Astrocyte (in vitro differentiated cells and primary cell): ENCODE measurements around the gene ADAP1. TPM values are rescaled to one million over a fixed set of nuclear protein-coding genes. Genes with fewer than 3 reads are reported as not detected.

Experiments used
- DNase-seq: peaks from one replicate; pipeline ENCODE4 v3.0.0-alpha.2; 2010; ENCODE audit warnings: low read depth
- FAIRE-seq: peaks from 2 replicates; lab custom pipeline; 2011; peaks lifted over from hg19 to GRCh38; lab: Jason Lieb, UNC
- H2AFZ ChIP-seq: 2 replicates; pipeline ENCODE4 v1.6.0; 2012; ENCODE audit warnings: low read depth, low read length, inconsistent platforms
- H3K27ac ChIP-seq: 2 replicates; pipeline ENCODE4 v1.5.1; 2011; ENCODE audit warnings: low read depth, low read length, inconsistent platforms
- H3K27me3 ChIP-seq: 2 replicates; pipeline ENCODE4 v1.6.0; 2011; ENCODE audit warnings: low read length, inconsistent platforms; ENCODE audit not compliant: insufficient read depth
- H3K36me3 ChIP-seq: 2 replicates; pipeline ENCODE4 v1.5.1; 2011; ENCODE audit warnings: low read length, inconsistent platforms; ENCODE audit not compliant: insufficient read depth
- H3K4me1 ChIP-seq: 2 replicates; pipeline ENCODE4 v1.5.1; 2011; ENCODE audit warnings: low read length, inconsistent platforms; ENCODE audit not compliant: insufficient read depth
- H3K4me2 ChIP-seq: 2 replicates; pipeline ENCODE4 v1.6.0; 2012; ENCODE audit warnings: low read length, inconsistent platforms
- H3K4me3 ChIP-seq: 2 replicates; pipeline ENCODE4 v1.5.1; 2011; ENCODE audit warnings: low read depth, mild to moderate bottlenecking, low read length, inconsistent platforms; ENCODE audit not compliant: insufficient read depth
- H3K79me2 ChIP-seq: 2 replicates; pipeline ENCODE4 v1.6.0; 2012; ENCODE audit warnings: mild to moderate bottlenecking, low read length, inconsistent platforms; ENCODE audit not compliant: insufficient read depth
- H3K9ac ChIP-seq: 2 replicates; pipeline ENCODE4 v1.6.0; 2012; ENCODE audit warnings: mild to moderate bottlenecking, low read length, inconsistent platforms
- H3K9me3 ChIP-seq: 2 replicates; pipeline ENCODE4 v1.5.1; 2012; ENCODE audit warnings: low read depth, mild to moderate bottlenecking, low read length, inconsistent platforms; ENCODE audit not compliant: insufficient read depth
- H4K20me1 ChIP-seq: 2 replicates; pipeline ENCODE4 v1.6.0; 2012; ENCODE audit warnings: low read length, inconsistent platforms; ENCODE audit not compliant: insufficient read depth
- H3K27ac Mint-ChIP-seq: one replicate; pipeline ENCODE4 v1.8.0; 2021; ENCODE audit warnings: mild to moderate bottlenecking, mixed read lengths; ENCODE audit not compliant: unreplicated experiment
- H3K27me3 Mint-ChIP-seq: one replicate; pipeline ENCODE4 v1.8.0; 2021; ENCODE audit warnings: low read depth, mixed read lengths; ENCODE audit not compliant: unreplicated experiment
- H3K36me3 Mint-ChIP-seq: one replicate; pipeline ENCODE4 v1.8.0; 2021; ENCODE audit warnings: low read depth, mixed read lengths; ENCODE audit not compliant: unreplicated experiment
- H3K4me1 Mint-ChIP-seq: one replicate; pipeline ENCODE4 v1.8.0; 2021; ENCODE audit warnings: low read depth, mixed read lengths; ENCODE audit not compliant: unreplicated experiment
- H3K4me3 Mint-ChIP-seq: one replicate; pipeline ENCODE4 v1.8.0; 2021; ENCODE audit warnings: mild to moderate bottlenecking, moderate library complexity, mixed read lengths; ENCODE audit not compliant: unreplicated experiment
- H3K9me3 Mint-ChIP-seq: one replicate; pipeline ENCODE4 v1.8.0; 2021; ENCODE audit warnings: mild to moderate bottlenecking, mixed read lengths; ENCODE audit not compliant: unreplicated experiment
- EZH2 ChIP-seq: IDR thresholded peaks from 2 replicates; pipeline ENCODE4 v1.6.1; 2012; ENCODE audit warnings: mild to moderate bottlenecking, low read length, inconsistent platforms; ENCODE audit not compliant: insufficient read depth
- total RNA-seq: library from RNA; stranded (reverse); gene quantifications from 2 replicates; pipeline ENCODE4 v1.2.1, GENCODE V29; 2021
- TF ChIP-seq, protein P1 (sequence below): IDR thresholded peaks from 2 replicates; pipeline ENCODE4 v1.5.1; 2011; ENCODE audit warnings: low read depth, mild to moderate bottlenecking, inconsistent platforms, low read length, moderate library complexity; ENCODE audit not compliant: insufficient read depth

ADAP1 gene
- total RNA-seq, 1 donor from 2014 or later, result 4.8 TPM

DNA sequence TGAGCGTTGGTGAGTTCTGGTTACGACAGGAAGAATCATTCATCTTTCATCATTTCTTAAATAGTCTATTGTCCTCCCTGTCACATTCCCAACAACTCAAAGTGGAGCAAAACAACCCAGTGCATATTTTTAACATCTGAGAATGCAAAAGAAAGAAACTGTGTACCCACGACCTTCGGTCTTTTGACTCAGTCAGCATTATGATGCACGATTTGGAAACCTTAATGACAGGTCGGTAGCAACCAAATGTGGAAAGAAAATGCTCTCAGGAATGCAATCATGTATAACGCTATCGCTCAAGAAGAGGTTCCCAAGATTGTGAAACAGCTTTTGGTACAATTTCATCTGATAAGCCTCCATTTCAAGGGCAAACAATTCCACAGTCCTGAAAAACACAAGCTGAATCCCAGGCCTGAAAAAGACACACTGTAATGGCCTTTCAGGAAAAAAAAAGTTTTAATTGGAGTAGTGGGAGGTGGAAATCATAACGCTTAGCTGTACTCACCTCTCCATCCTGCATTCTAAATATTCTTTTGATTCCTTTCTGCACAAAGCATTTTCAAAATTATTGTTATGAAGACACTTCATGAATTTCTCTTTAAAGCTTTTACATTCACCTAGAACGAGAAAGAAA lies 18.3 kb upstream of the ADAP1 start:
- H4K20me1 ChIP-seq, result peaks cover 59% of the 10 kb centered on the region
- H3K36me3 Mint-ChIP-seq, result peaks cover 10% of the 10 kb centered on the region

DNA sequence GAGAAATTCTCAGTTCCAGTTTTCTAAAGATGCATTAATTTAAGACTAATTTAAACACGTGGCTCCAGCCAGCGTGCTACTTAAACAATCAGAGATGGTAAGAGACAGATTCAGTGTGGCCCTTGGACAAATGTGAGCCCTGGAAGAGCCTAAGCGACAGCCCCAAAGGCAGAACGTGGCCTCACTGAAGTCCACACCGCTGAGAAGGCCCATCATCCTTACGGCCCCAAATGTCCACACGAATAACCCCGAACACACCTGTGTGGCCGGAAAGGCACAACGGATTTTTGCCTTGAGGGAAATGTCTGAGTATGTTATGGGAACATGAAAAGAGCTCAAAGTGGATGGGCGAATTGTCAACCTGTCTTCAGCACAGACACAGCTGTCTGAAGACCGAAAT lies 17.6 kb upstream of the ADAP1 start:
- no peak overlapping the region for H3K27ac Mint-ChIP-seq
- Histone ChIP-seq H3K4me2 (no peak overlapping the region), H3K27me3 (no peaks in the 10 kb centered on the region), H2AFZ (no peak overlapping the region), H3K9me3 (no peaks in the 10 kb centered on the region), H3K36me3 (peaks cover 24% of the 10 kb centered on the region), H3K27ac (no peak overlapping the region), H3K4me3 (no peak overlapping the region), H3K4me1 (peaks cover 8% of the 10 kb centered on the region), H3K9ac (no peak overlapping the region), H3K79me2 (peaks cover 60% of the 10 kb centered on the region), H4K20me1 (peaks cover 62% of the 10 kb centered on the region)
- FAIRE-seq (no peak), DNase-seq (no peak)
- H3K9me3 Mint-ChIP-seq, result no peaks in the 10 kb centered on the region
- no peak overlapping the region for H3K4me3 Mint-ChIP-seq
- no peaks in the 10 kb centered on the region for H3K27me3 Mint-ChIP-seq
- no peaks in the 10 kb centered on the region for H3K4me1 Mint-ChIP-seq
- peaks cover 11% of the 10 kb centered on the region for H3K36me3 Mint-ChIP-seq
- TF ChIP-seq EZH2, result no peak
- TF ChIP-seq, protein P1, sequence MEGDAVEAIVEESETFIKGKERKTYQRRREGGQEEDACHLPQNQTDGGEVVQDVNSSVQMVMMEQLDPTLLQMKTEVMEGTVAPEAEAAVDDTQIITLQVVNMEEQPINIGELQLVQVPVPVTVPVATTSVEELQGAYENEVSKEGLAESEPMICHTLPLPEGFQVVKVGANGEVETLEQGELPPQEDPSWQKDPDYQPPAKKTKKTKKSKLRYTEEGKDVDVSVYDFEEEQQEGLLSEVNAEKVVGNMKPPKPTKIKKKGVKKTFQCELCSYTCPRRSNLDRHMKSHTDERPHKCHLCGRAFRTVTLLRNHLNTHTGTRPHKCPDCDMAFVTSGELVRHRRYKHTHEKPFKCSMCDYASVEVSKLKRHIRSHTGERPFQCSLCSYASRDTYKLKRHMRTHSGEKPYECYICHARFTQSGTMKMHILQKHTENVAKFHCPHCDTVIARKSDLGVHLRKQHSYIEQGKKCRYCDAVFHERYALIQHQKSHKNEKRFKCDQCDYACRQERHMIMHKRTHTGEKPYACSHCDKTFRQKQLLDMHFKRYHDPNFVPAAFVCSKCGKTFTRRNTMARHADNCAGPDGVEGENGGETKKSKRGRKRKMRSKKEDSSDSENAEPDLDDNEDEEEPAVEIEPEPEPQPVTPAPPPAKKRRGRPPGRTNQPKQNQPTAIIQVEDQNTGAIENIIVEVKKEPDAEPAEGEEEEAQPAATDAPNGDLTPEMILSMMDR, result no peak

More for the DNA sequence above, 18.3 kb upstream of the ADAP1 start:
- Mint-ChIP-seq H3K27ac (no peak overlapping the region), H3K27me3 (no peaks in the 10 kb centered on the region), H3K4me1 (peaks cover 6% of the 10 kb centered on the region), H3K4me3 (peak overlapping the region; percentile 96), H3K9me3 (no peaks in the 10 kb centered on the region)
- no peak for DNase-seq
- TF ChIP-seq, protein P1, result no peak
- no peak for TF ChIP-seq EZH2
- FAIRE-seq, result no peak
- Histone ChIP-seq H3K4me2 (no peak overlapping the region), H3K79me2 (peaks cover 60% of the 10 kb centered on the region), H3K9ac (no peak overlapping the region), H3K4me1 (peaks cover 8% of the 10 kb centered on the region), H3K27me3 (no peaks in the 10 kb centered on the region), H3K4me3 (no peak overlapping the region), H3K9me3 (no peaks in the 10 kb centered on the region), H2AFZ (no peak overlapping the region), H3K36me3 (peaks cover 24% of the 10 kb centered on the region), H3K27ac (no peak overlapping the region)

DNA sequence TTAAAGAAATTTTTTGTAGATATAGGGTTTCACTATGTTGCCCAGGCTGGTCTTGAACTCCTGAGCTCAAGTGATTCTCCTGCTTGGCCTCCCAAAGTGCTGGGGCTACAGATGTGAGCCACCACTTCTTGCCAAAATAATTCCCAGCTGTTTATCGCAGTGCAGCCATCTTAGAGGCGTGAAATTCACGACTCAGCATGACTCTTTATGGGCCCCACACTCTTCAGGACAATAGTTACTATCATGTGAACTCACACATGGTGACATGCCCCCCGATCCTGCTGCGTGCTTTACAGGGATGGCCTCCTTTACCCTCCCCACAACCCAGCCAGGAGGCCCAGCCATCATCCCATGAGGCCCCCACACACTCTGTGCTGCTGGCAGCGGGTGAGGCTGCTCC lies 16.3 kb upstream of the ADAP1 start:
- no peak overlapping the region for H3K4me3 ChIP-seq
- H3K9me3 ChIP-seq, result no peaks in the 10 kb centered on the region
- DNase-seq (no peak), FAIRE-seq (no peak)
- no peak overlapping the region for H3K9ac ChIP-seq
- Mint-ChIP-seq H3K4me3 (no peak overlapping the region), H3K27me3 (no peaks in the 10 kb centered on the region), H3K4me1 (peaks cover 4% of the 10 kb centered on the region), H3K36me3 (peaks cover 11% of the 10 kb centered on the region), H3K27ac (peak overlapping the region; percentile 20), H3K9me3 (no peaks in the 10 kb centered on the region)
- H2AFZ ChIP-seq, result no peak overlapping the region
- H3K36me3 ChIP-seq, result peaks cover 28% of the 10 kb centered on the region
- peaks cover 60% of the 10 kb centered on the region for H3K79me2 ChIP-seq
- TF ChIP-seq, protein P1, result no peak
- no peak for TF ChIP-seq EZH2
- peaks cover 7% of the 10 kb centered on the region for H3K4me1 ChIP-seq
- no peak overlapping the region for H3K27ac ChIP-seq
- peaks cover 72% of the 10 kb centered on the region for H4K20me1 ChIP-seq
- no peak overlapping the region for H3K4me2 ChIP-seq
- no peaks in the 10 kb centered on the region for H3K27me3 ChIP-seq
